Panc1 (cell line): Measurements from ENCODE around the gene DCBLD1.

Source experiments
- CTCF ChIP-seq: fragments of 450-650 bp; IDR thresholded peaks from 2 replicates; pipeline ENCODE4 v1.5.1; 2017; ENCODE audit warnings: mild to moderate bottlenecking
- POLR2AphosphoS5 ChIP-seq: IDR thresholded peaks from 2 replicates; pipeline ENCODE4 v1.6.1; 2012; ENCODE audit warnings: mild to moderate bottlenecking, low read depth, low read length, moderate library complexity
- REST ChIP-seq, 2 experiments: IDR thresholded peaks; 2 replicates each; pipeline ENCODE4 v1.6.1; 2011 to 2012; ENCODE audit warnings: low read depth in 2 of 2, control low read depth in 1 of 2, low read length in 1 of 2, mild to moderate bottlenecking in 1 of 2, moderate library complexity in 1 of 2; ENCODE audit not compliant: insufficient read depth in 1 of 2
- SIN3A ChIP-seq: IDR thresholded peaks from 2 replicates; pipeline ENCODE4 v1.6.1; 2012; ENCODE audit warnings: low read depth, mild to moderate bottlenecking, low read length, moderate library complexity, borderline replicate concordance; ENCODE audit not compliant: insufficient read depth

- TF ChIP-seq REST (IDR thresholded peaks at IDR 0.05; ENCODE audit: insufficient read depth in 1 of 2, low read depth in 2 of 2, low read length in 1 of 2) (no peak), CTCF (no peak), POLR2AphosphoS5 (no peak), SIN3A (no peak)
Observed at GRCh38 chr6:117531809-117532725, 49.6 kb downstream of the DCBLD1 start.
